ENCODE measurements around the gene UBE2I. TPM values are rescaled to one million over a fixed set of nuclear protein-coding genes. Genes with fewer than 3 reads are reported as not detected.

The UBE2I gene
- total RNA-seq, 1 experiment from 2014 or later, result 229 TPM

GRCh38 chr16:1338855-1339675 lies 29.6 kb downstream of the UBE2I start (continued):
- TF ChIP-seq MXD4 (CRISPR knock-in tag; IDR thresholded peaks at IDR 0.05; ENCODE audit: borderline replicate concordance), result no peak

- Mint-ChIP-seq H3K4me3 (no peak overlapping the region), H3K9me3 (no peaks in the 10 kb centered on the region), H3K36me3 (no peaks in the 10 kb centered on the region), H3K27me3 (ENCODE audit: low read depth) (peaks cover 9% of the 10 kb centered on the region), H3K27ac (no peak overlapping the region), H3K4me1 (peaks cover 4% of the 10 kb centered on the region)
- no peak for TF ChIP-seq E2F1 (CRISPR knock-in tag; IDR thresholded peaks at IDR 0.05)
- no peak for TF ChIP-seq ZNF263 (CRISPR knock-in tag; IDR thresholded peaks at IDR 0.05; ENCODE audit: low read depth)
- no peak for TF ChIP-seq NFE2L1 (CRISPR knock-in tag; IDR thresholded peaks at IDR 0.05)
- TF ChIP-seq ERG (CRISPR knock-in tag; IDR thresholded peaks at IDR 0.05), result no peak
- TF ChIP-seq SP1 (CRISPR knock-in tag; conservative IDR thresholded peaks at IDR 0.05), result no peak
- TF ChIP-seq OVOL2 (CRISPR knock-in tag; IDR thresholded peaks at IDR 0.05; ENCODE audit: borderline replicate concordance), result no peak
- TF ChIP-seq USF2 (CRISPR knock-in tag; IDR thresholded peaks at IDR 0.05), result no peak
- no peak for TF ChIP-seq ESRRA (CRISPR knock-in tag; IDR thresholded peaks at IDR 0.05; ENCODE audit: borderline replicate concordance)
- TF ChIP-seq NR1H2 (CRISPR knock-in tag; IDR thresholded peaks at IDR 0.05), result no peak
- TF ChIP-seq KAT7 (CRISPR knock-in tag; IDR thresholded peaks at IDR 0.05; ENCODE audit: borderline replicate concordance), result no peak
- no peak for TF ChIP-seq ZMAT4 (CRISPR knock-in tag; IDR thresholded peaks at IDR 0.05)
- no peak for TF ChIP-seq FOXJ3 (CRISPR knock-in tag; IDR thresholded peaks at IDR 0.05; ENCODE audit: borderline replicate concordance)
- TF ChIP-seq CTCF (IDR thresholded peaks at IDR 0.05), result no peak
- TF ChIP-seq ZSCAN18 (CRISPR knock-in tag; IDR thresholded peaks at IDR 0.05), result no peak
- CTCF ChIA-PET, result interaction anchor here (1.4 kb wide), 1 partner anchor 9 kb away, joined by 3 read pairs; no protein-coding TSS in a partner anchor
- DNase-seq (ENCODE audit: low spot score) (no peak), ATAC-seq (no peak)
- POLR2A ChIA-PET, result interaction anchor here (1.8 kb wide), 1 partner anchor 8 kb away, joined by 6 read pairs; the partner anchor contains the start of gene BAIAP3
Measured at GRCh38 chr16:1340730-1341494, 31.5 kb downstream of the UBE2I start.

Measured in WTC11 (cell line).